Activated CD4-positive, CD25-positive, alpha-beta regulatory T cell treated with anti-CD3 and anti-CD28 coated beads, Interleukin-2, amount 50 U/mL, for 72 hours (primary cell): ENCODE data around the gene BUB1.
"Not testable (repeated sequence)": the region's sequence is repeated elsewhere in the genome, so short reads cannot be mapped to it uniquely, and the experiment has no call there.

Experiments
- DNase-seq: peaks from one replicate; pipeline ENCODE4 v3.0.0; 2021

The BUB1 gene

GRCh38 chr2:110677530-110678456, at the start of gene BUB1:
TSS of gene BUB1 (minus strand) at chr2:110678063. CDS start at chr2:110677995, 68 bp downstream.
- DNase-seq: peak; percentile 96

- no peak for DNase-seq
These were observed 48.4 kb upstream of the BUB1 start for GRCh38 chr2:110726285-110726684.

GRCh38 chr2:110725859-110726258, 48.0 kb upstream of the BUB1 start:
- DNase-seq: no peak

DNA sequence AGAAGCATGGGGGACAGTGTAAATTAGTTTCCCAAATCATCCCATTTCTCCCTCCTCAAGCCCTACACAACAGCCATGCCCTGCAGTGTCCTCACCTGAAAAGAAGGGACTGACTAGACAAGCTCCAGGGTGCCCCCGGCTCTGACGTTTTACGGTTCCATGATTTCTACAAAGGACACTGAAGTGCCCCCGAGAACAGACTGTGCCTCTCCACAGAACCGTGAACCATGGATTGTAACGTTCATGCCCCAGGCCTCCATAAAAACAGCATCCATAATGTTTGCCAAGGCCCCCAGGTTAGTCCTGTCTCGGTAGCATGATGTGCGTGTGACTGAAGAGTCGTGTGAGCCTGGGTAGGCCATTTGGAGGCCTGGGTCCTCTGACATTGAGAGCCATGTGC, 47.5 kb upstream of the BUB1 start:
- no peak for DNase-seq

GRCh38 chr2:110724820-110725219, 47.0 kb upstream of the BUB1 start:
- DNase-seq: no peak

DNA sequence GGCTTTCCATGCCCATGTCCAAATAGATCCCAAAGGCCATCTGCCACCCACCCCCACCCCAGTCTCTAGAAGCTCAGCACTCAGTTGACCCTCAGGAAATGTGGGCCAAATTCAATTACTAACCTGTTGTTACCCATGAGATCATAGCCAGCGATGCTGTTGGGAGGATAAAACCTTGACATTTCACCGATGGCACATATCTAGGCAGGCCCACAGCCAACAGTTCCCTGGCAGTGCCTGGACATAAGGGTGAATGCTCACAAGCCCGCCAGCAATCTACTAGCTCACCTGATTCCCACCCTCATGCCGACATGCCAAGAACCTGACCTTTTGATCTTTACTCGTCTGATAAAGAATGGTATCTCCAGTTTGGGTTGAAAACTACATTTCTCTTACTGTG, 42.7 kb upstream of the BUB1 start:
- DNase-seq: no peak

- DNase-seq: no peak
These were observed 41.1 kb upstream of the BUB1 start for GRCh38 chr2:110718990-110719389.

- no peak for DNase-seq
These were observed 40.5 kb upstream of the BUB1 start for GRCh38 chr2:110718382-110718781.

- no peak for DNase-seq
These were observed 39.9 kb upstream of the BUB1 start for GRCh38 chr2:110717734-110718133.

DNA sequence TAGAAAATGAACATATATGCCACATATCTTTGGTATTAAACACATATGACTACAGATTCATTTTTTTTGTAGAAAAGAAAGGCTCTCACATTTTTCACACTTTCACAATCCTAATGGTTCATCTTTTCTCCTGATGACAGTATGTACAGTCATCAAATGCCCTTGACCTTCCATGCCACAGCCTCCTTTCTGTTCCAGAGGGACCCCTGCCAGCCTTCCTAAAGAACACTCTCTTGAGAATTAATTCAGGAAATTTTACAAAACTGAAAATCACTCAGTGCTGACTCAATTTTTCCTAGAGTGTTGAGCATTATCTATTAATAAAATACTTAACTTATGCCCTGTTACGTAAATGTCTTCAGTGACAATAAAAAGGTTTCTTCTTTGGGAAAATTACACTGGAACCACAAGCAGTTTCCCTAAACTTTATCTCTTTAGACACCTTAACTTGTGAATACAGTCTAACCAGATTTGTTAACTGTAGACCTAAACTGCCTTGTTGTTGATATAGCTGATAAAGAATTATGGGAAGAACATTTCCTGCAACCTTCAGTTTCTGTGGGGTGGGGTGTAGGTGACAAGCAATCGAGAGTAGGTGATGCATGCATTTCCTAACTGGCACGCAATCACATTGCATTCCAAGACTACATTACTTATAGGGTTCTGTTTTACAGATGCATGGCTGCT, 39.2 kb upstream of the BUB1 start:
- DNase-seq: no peak

- no peak for DNase-seq
These were observed 36.8 kb upstream of the BUB1 start for GRCh38 chr2:110714452-110715224.

GRCh38 chr2:110713513-110714362, 35.9 kb upstream of the BUB1 start:
- DNase-seq: no peak

GRCh38 chr2:110712737-110713136, 34.9 kb upstream of the BUB1 start:
- no peak for DNase-seq

GRCh38 chr2:110708455-110708854, 30.6 kb upstream of the BUB1 start:
- DNase-seq: no peak

- DNase-seq: no peak
These were observed 29.6 kb upstream of the BUB1 start for GRCh38 chr2:110707386-110707965.

GRCh38 chr2:110702514-110703380, 24.9 kb upstream of the BUB1 start:
- DNase-seq: no peak

DNA sequence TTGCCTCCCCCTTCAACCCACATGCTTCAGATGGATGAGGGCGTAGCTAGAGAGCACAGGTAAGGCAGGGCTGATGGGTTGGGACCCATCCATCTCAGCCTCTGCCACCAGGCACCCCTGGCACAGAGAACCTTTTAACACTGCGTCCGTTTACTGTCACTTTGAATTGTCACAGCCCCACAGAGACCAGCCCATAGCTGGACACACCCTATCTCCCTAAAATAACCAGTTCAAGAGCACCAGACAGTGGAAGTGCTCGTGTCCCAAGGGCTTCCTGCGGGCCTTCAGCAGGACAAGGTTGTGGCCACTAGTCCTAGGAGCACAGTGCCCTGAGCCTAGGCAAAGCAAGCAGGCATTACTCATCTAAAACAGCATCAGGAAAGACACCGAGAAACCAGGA, 20.4 kb upstream of the BUB1 start:
- not testable (repeated sequence) for DNase-seq

DNA sequence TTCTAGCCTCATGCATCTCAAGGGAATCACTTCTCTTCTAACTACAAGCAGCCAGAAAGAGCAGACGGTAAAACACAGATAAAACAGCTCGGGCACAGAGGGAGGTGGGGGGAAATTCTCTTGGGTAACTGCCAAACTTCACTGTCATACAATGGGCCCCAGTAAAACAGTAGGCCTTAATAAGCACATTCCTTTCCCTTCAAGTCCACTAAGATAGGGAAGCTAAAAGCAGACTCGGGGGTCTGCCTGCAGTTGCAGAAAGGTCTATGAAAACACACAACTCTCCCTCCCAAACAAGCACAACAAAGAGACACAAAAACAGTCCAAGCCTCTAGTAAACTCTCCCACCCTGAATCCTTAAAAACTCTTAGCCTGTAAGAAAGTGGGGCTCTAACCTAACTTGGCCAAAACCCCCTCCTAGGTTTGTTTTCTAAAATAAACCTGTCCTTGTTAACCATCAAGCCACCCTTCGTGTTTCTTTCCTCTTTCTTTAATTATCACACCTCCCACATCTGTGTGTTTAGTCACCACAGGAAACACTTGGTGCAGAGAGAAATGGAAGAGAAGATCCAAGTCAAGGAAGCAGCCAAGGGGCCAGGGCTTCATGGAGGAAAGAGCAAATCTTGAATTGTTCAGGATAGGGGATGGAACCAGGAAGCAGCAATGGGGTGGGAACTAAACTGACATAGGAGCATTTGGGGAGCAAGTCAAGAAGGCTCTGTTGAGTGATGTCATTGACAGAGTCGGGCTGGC, 17.5 kb upstream of the BUB1 start:
- not testable (repeated sequence) for DNase-seq

DNA sequence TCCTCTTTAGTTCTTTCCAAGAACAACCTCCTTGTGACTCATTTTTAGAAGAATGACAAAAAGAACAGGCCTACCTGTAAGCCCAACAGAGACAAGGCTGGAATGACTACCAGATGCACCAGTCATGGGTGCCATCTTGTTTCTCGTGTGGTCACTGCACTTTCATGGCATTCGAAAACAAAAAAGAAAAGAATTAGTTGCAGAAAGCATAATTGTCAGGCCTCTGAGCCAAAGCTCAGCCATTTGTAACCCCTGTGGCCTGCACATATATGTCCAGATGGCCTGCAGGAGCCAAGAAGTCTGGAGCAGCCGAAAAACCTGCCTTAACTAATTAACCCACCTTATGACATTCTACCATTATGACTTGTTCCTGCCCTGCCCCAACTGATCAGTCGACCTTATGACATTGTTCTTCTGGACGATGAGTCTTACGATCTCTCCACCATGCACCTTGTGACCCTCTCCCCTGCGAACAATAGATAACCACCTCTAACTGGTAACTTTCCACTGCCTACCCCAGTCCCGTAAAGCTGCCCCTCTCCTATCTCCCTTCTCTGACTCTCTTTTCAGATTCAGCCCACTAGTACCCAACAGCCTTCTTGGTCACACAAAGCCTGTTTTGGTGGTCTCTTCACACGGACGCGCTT, 13.9 kb upstream of the BUB1 start:
- no peak for DNase-seq
